ENCODE measurements around the gene PDZRN3.

GRCh38 chr3:73580343-73580742, 44.4 kb downstream of the PDZRN3 start:
- TF ChIP-seq, protein P1, sequence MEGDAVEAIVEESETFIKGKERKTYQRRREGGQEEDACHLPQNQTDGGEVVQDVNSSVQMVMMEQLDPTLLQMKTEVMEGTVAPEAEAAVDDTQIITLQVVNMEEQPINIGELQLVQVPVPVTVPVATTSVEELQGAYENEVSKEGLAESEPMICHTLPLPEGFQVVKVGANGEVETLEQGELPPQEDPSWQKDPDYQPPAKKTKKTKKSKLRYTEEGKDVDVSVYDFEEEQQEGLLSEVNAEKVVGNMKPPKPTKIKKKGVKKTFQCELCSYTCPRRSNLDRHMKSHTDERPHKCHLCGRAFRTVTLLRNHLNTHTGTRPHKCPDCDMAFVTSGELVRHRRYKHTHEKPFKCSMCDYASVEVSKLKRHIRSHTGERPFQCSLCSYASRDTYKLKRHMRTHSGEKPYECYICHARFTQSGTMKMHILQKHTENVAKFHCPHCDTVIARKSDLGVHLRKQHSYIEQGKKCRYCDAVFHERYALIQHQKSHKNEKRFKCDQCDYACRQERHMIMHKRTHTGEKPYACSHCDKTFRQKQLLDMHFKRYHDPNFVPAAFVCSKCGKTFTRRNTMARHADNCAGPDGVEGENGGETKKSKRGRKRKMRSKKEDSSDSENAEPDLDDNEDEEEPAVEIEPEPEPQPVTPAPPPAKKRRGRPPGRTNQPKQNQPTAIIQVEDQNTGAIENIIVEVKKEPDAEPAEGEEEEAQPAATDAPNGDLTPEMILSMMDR (conservative IDR thresholded peaks at IDR 0.05), result no peak
- no peak for TF ChIP-seq EZH2 (IDR thresholded peaks at IDR 0.05; ENCODE audit: low read depth)

All from PC-9 (cell line).